Thyroid gland (tissue), 4 donors: Measurements from ENCODE around the gene MRPL33. TPM values are rescaled to one million over a fixed set of nuclear protein-coding genes. Genes with fewer than 3 reads are reported as not detected.
A peak's percentile ranks its signal among the peaks of the same experiment; 100 is the strongest.

Experiments used
- DNase-seq, 2 donors: peaks; one replicate each; pipeline ENCODE4 v3.0.0-alpha.2; 2019
- H3K27ac ChIP-seq, 3 donors: fragments of 200-600 bp; sonication (generic); 1 replicate in 2 of 3; 2 replicates in 1 of 3; pipeline ENCODE4 v1.5.1; 2016 to 2019; ENCODE audit warnings: mild to moderate bottlenecking in 1 of 3, moderate library complexity in 1 of 3
- H3K27me3 ChIP-seq: fragments of 200-600 bp; sonication (generic); one replicate; pipeline ENCODE4 v1.5.1; 2019
- H3K36me3 ChIP-seq, 2 donors: fragments of 200-600 bp; sonication (generic); one replicate each; pipeline ENCODE4 v1.5.1; 2016 to 2019
- H3K4me1 ChIP-seq, 2 donors: fragments of 200-600 bp; sonication (generic); one replicate each; pipeline ENCODE4 v1.5.1; 2017 to 2019
- H3K4me3 ChIP-seq, 3 donors: fragments of 200-600 bp; sonication (generic); replicated peaks in 1 of 3; 1 replicate in 2 of 3; 2 replicates in 1 of 3; pipeline ENCODE4 v1.5.1; 2016; ENCODE audit warnings: mild to moderate bottlenecking in 1 of 3
- H3K9me3 ChIP-seq: fragments of 200-600 bp; sonication (generic); one replicate; pipeline ENCODE4 v1.5.1; 2017
- POLR2A ChIP-seq, 2 donors: fragments of 450-650 bp; IDR thresholded peaks; one replicate each; pipeline ENCODE4 v1.6.1; 2017; ENCODE audit warnings: antibody characterized with exemption in 2 of 2, mild to moderate bottlenecking in 2 of 2, moderate library complexity in 1 of 2
- WGBS, 2 donors: methylation state at CpG; one replicate each; pipeline ENCODE4 v1.1.5; 2017; 5-methylcytosine and 5-hydroxymethylcytosine counted together
- intact Hi-C: fragments of 100-400 bp; cut with DNase I; formaldehyde crosslinking; loops from one replicate; pipeline ENCODE4 v1.15.1; 2023
- total RNA-seq, 4 donors: library from RNA; depleted of rRNA; stranded (reverse); fragments of >200 nt; gene quantifications; one replicate each; pipeline ENCODE4 v1.2.3, GENCODE V29; 2016
- TF ChIP-seq, protein P1 (sequence below), 6 experiments: fragments of 200-600 bp in 3 of 6; fragments of 450-650 bp in 3 of 6; sonication (generic) in 3 of 6; IDR thresholded peaks; one replicate each; pipeline ENCODE4 v1.5.1; 2016 to 2019; ENCODE audit warnings: antibody characterized with exemption in 6 of 6, mild to moderate bottlenecking in 2 of 6, inconsistent platforms in 1 of 6, moderate library complexity in 1 of 6

The MRPL33 gene
- total RNA-seq, 4 donors from 2014 or later = 70.2 to 166 (median 130) TPM

DNA sequence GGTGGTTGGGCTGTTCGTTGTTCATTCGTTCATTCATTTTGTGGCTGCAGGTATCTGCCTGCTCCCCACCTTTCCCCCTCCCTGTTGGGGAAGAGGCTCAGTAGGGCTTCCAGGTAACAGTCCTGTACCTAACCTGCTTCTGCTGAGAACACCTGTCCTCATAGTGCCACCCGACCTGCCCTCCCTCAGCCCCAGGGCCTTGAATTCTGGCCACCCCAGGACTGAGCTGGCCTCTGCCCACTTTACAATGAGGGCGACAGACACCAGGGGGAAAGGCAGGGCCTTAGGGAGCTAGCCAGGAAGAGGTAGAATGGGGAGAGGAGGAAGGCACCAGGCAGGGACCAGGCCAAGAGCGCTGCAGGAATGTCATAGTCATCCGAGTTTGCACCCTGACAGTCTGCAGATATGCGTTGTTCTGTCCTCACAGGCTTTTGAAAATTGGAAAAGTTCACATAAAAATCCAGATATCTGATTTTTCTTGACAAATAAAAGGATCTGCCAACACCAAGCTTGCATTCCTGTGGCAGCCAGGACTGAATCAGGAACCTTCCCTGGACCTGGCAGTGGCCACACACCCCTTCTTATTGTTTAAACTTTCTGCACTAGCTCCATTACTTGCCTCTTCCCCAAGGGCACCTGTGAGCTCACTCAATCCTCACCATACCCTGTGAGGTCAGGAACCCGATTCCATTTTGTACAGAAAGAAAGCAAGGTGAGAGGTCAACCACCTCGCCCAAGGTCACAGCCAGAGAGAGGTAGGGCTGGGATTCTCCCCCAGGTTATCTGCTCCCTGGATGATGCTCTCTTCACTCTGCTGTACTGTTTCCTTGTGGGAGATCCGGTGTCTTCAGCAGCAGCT, 35.3 kb upstream of the MRPL33 start:
- Histone ChIP-seq H3K27me3 (no peaks in the 10 kb centered on the region), H3K36me3 (no peaks in the 10 kb centered on the region), H3K27ac (peak overlapping the region; percentile 52 to 88 (median 77)), H3K9me3 (no peaks in the 10 kb centered on the region), H3K4me3 (peak overlapping the region in 1 of 3 donors; percentile 39), H3K4me1 (peaks cover 0 to 19% of the 10 kb centered on the region in 2 donors)
- WGBS, 2 donors = 94 to 95% methylated on average over 10 of the region's 10 CpGs
- TF ChIP-seq POLR2A (IDR thresholded peaks at IDR 0.05) = no peak
- TF ChIP-seq, protein P1, sequence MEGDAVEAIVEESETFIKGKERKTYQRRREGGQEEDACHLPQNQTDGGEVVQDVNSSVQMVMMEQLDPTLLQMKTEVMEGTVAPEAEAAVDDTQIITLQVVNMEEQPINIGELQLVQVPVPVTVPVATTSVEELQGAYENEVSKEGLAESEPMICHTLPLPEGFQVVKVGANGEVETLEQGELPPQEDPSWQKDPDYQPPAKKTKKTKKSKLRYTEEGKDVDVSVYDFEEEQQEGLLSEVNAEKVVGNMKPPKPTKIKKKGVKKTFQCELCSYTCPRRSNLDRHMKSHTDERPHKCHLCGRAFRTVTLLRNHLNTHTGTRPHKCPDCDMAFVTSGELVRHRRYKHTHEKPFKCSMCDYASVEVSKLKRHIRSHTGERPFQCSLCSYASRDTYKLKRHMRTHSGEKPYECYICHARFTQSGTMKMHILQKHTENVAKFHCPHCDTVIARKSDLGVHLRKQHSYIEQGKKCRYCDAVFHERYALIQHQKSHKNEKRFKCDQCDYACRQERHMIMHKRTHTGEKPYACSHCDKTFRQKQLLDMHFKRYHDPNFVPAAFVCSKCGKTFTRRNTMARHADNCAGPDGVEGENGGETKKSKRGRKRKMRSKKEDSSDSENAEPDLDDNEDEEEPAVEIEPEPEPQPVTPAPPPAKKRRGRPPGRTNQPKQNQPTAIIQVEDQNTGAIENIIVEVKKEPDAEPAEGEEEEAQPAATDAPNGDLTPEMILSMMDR (IDR thresholded peaks at IDR 0.05) = no peak
- intact Hi-C loops = no loop called here
- no peak for DNase-seq

DNA sequence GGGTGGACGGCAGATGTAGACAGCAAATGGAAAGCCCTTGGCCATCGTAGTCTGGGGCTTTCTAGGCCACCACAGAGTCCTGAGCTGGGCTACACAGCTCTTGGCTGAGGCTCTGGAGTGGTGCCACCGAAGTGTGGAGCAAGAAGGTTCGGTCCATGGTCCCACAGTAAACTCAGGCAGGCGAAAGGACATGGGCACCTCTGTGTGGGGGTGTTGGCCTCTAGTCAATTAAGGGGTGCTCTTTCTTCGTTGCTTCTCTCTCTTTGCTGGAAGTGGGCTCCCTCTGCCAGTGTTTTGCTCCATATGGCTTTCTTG, 34.7 kb upstream of the MRPL33 start:
- TF ChIP-seq, protein P1 (IDR thresholded peaks at IDR 0.05) = no peak
- no peak for TF ChIP-seq POLR2A (IDR thresholded peaks at IDR 0.05)
- intact Hi-C loops = no loop called here
- Histone ChIP-seq H3K36me3 (no peaks in the 10 kb centered on the region), H3K27me3 (no peaks in the 10 kb centered on the region), H3K4me1 (peaks cover 0 to 19% of the 10 kb centered on the region in 2 donors), H3K9me3 (no peaks in the 10 kb centered on the region), H3K27ac (peak overlapping the region in 1 of 3 donors; percentile 23), H3K4me3 (no peak overlapping the region)
- no peak for DNase-seq
- WGBS, 2 donors = 95 to 96% methylated on average over 6 of the region's 6 CpGs

DNA sequence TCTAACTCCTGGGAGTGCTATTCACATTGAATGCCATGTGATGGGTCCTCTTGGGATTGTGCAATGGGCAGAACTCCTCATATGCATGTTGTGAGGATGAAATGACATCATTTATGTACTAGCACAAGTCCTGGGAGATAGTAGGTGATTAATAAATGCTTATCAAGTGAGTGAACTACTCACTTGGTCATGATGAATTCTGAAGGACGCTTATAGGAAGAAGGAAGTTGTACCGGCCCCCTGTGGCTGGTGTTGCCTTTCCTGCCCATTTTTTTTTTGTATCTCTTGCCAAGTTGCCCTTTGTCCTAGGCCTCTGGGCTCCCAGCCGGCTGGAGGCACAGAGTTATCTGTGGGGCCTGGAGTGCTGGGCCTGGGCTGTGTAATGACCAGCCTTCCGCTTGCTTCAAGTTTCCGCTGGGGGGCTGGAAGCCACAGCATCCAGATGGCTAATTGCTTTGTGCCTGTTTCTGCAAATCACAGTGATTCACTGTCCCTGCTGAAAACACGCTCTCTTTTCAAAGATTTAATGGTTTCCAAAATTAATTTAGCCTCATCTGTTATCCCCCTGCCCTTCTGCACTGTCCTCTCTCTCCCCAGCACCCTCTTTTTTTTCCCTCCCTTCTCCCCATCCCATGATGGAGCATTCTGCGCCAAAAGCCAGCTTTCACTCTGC, 33.7 kb upstream of the MRPL33 start:
- no peak overlapping the region for H3K4me3 ChIP-seq
- no peak for DNase-seq
- WGBS, 2 donors = 74 to 77% methylated on average over 7 of the region's 7 CpGs
- no peaks in the 10 kb centered on the region for H3K36me3 ChIP-seq
- intact Hi-C loops = no loop called here
- no peaks in the 10 kb centered on the region for H3K9me3 ChIP-seq
- H3K4me1 ChIP-seq = peaks cover 0 to 19% of the 10 kb centered on the region in 2 donors
- peak overlapping the region in 2 of 3 donors; percentile 9 to 23 for H3K27ac ChIP-seq
- no peaks in the 10 kb centered on the region for H3K27me3 ChIP-seq
- no peak for TF ChIP-seq POLR2A (IDR thresholded peaks at IDR 0.05)
- TF ChIP-seq, protein P1 (IDR thresholded peaks at IDR 0.05) = no peak

DNA sequence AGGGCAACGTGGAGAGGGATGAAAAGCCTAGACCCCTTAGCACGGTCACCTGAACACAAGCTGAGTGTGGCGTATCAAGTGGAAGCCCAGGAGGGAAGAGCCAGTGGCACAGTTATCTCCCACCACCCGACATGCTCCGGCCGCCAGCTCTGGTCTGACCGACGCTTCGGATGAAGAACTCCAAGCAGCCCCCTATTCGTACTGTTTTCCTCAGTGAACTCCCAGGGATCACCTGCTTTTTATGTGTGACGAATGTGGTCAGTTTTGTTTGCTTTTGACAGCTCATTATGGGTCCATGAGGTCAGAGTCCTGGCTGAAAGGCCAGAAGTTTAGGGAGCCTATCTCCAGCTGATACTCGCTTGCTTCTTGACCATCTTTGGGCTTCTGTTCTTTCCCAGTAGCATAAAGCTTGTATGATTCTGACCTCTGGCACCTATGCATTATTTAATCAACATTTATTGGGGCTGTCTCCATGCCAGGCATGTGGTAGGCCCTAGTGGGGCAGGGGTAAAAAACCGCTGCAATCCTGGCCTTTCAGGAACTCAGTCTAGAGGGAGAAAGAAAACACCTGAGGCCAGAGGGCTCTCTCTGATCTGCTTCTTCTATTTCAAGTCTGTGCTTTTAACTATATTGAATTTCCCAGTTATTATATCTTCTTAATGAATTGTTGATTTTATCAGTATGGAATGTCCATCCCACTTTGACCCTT, 33.0 kb upstream of the MRPL33 start:
- intact Hi-C loops = no loop called here
- H3K27me3 ChIP-seq = no peaks in the 10 kb centered on the region

More for the DNA sequence above, 33.0 kb upstream of the MRPL33 start:
- WGBS, 2 donors = 89 to 91% methylated on average over 13 of the region's 13 CpGs
- Histone ChIP-seq H3K36me3 (no peaks in the 10 kb centered on the region), H3K4me1 (peaks cover 0 to 19% of the 10 kb centered on the region in 2 donors), H3K4me3 (no peak overlapping the region), H3K9me3 (no peaks in the 10 kb centered on the region), H3K27ac (peak overlapping the region in 1 of 3 donors; percentile 9)
- no peak for TF ChIP-seq POLR2A (IDR thresholded peaks at IDR 0.05)
- TF ChIP-seq, protein P1 (IDR thresholded peaks at IDR 0.05) = no peak
- DNase-seq = no peak
